ENCODE data around the gene SEMA3C. TPM values are rescaled to one million over a fixed set of nuclear protein-coding genes. Genes with fewer than 3 reads are reported as not detected.

SEMA3C gene
- total and polyA plus RNA-seq, 7 donors: 8.4 to 298 (median 213) TPM

GRCh38 chr7:80806663-80807062 is 112.2 kb downstream of the SEMA3C start:
- WGBS, 2 donors: 84 to 87% methylated on average over 6 of the region's 6 CpGs
- H3K4me1 ChIP-seq: peaks cover 0 to 30% (median 14%) of the 10 kb centered on the region in 4 donors
- H3K27ac ChIP-seq: peak overlapping the region in 3 of 4 donors; percentile 48 to 52 (median 50)

GRCh38 chr7:80804589-80804988 is 114.3 kb downstream of the SEMA3C start:
- Histone ChIP-seq H3K4me3 (no peak overlapping the region), H3K36me3 (peaks cover 0 to 46% (median 1%) of the 10 kb centered on the region in 4 donors), H3K27me3 (no peaks in the 10 kb centered on the region), H3K27ac (peak overlapping the region in 1 of 4 donors; percentile 21), H3K4me1 (peaks cover 0 to 30% (median 14%) of the 10 kb centered on the region in 4 donors), H3K9me3 (no peaks in the 10 kb centered on the region)
- TF ChIP-seq POLR2A (IDR thresholded peaks at IDR 0.05) (no peak), EP300 (IDR thresholded peaks at IDR 0.05) (no peak), POLR2AphosphoS5 (IDR thresholded peaks at IDR 0.05) (no peak), CTCF (IDR thresholded peaks at IDR 0.05) (no peak)
- WGBS, 2 donors: 85 to 86% methylated on average over 4 of the region's 4 CpGs
- DNase-seq: no peak
- intact Hi-C loops (cut with DNase I): no loop called here

More at GRCh38 chr7:80806663-80807062, 112.2 kb downstream of the SEMA3C start:
- intact Hi-C loops (cut with DNase I): no loop called here
- Histone ChIP-seq H3K27me3 (no peaks in the 10 kb centered on the region), H3K9me3 (no peaks in the 10 kb centered on the region), H3K36me3 (peaks cover 0 to 39% (median 0%) of the 10 kb centered on the region in 4 donors), H3K4me3 (no peak overlapping the region)
- TF ChIP-seq CTCF (IDR thresholded peaks at IDR 0.05) (no peak), POLR2A (IDR thresholded peaks at IDR 0.05) (no peak), POLR2AphosphoS5 (IDR thresholded peaks at IDR 0.05) (no peak), EP300 (IDR thresholded peaks at IDR 0.05) (no peak)
- DNase-seq: no peak

GRCh38 chr7:80802527-80802926 is 116.3 kb downstream of the SEMA3C start:
- Histone ChIP-seq H3K27ac (no peak overlapping the region), H3K9me3 (no peaks in the 10 kb centered on the region), H3K4me3 (no peak overlapping the region), H3K36me3 (peaks cover 0 to 50% (median 2%) of the 10 kb centered on the region in 4 donors), H3K27me3 (no peaks in the 10 kb centered on the region), H3K4me1 (peaks cover 0 to 22% (median 11%) of the 10 kb centered on the region in 4 donors)
- TF ChIP-seq CTCF (IDR thresholded peaks at IDR 0.05): no peak
- no peak for DNase-seq
- intact Hi-C loops (cut with DNase I): no loop called here
- WGBS, 2 donors: 37 to 72% methylated on average over 5 of the region's 5 CpGs

- H3K27ac ChIP-seq: peak overlapping the region; percentile 28 to 90 (median 87)
- TF ChIP-seq EP300 (IDR thresholded peaks at IDR 0.05) (no peak), CTCF (IDR thresholded peaks at IDR 0.05) (no peak), POLR2A (IDR thresholded peaks at IDR 0.05) (no peak), POLR2AphosphoS5 (IDR thresholded peaks at IDR 0.05) (no peak)
Observed at GRCh38 chr7:80794631-80795573, 123.9 kb downstream of the SEMA3C start.

More at GRCh38 chr7:80794631-80795573, 123.9 kb downstream of the SEMA3C start:
- 86% methylated on average over 10 of the region's 10 CpGs for WGBS, 2 donors
- DNase-seq: no peak
- Histone ChIP-seq H3K9me3 (no peaks in the 10 kb centered on the region), H3K4me3 (no peak overlapping the region), H3K36me3 (peaks cover 0 to 53% (median 2%) of the 10 kb centered on the region in 4 donors), H3K27me3 (no peaks in the 10 kb centered on the region), H3K4me1 (peaks cover 0 to 46% (median 35%) of the 10 kb centered on the region in 4 donors)
- intact Hi-C loops (cut with DNase I): no loop called here

All from sigmoid colon (tissue), 7 donors.